Measurements from ENCODE around the gene PRIM1. TPM values are rescaled to one million over a fixed set of nuclear protein-coding genes. Genes with fewer than 3 reads are reported as not detected.
"Not testable (repeated sequence)": the region's sequence is repeated elsewhere in the genome, so short reads cannot be mapped to it uniquely, and the experiment has no call there.

The PRIM1 gene
- total and polyA plus RNA-seq, 2 of the 8 experiments (the other 6 are each of a cell fraction or from before 2014, with no cell fraction given) = 52.4 to 61.9 TPM

DNA sequence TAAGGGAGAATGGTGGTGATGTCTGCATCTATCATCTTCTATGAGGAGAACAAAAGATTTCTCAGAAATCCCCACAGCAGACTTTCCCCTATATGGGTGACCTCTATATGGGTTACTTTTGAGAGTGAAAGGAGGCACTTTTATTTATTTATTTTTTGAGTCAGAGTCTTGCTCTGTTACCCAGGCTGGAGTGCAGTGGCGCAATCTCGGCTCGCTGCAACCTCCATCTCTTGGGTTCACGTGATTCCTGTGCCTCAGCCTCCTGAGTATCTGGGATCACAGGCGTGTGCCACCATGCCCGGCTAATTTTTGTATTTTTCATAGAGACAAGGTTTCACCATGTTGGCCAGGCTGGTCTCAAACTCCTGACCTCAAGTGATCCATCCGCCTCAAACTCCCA is 41.0 kb upstream of the PRIM1 start:
- DNase-seq (ENCODE audit: low read depth in 1 of 2, low spot score in 2 of 2); H3K23ac ChIP-seq (ENCODE audit: insufficient read length); H3K14ac ChIP-seq (ENCODE audit: insufficient read length); H3K56ac ChIP-seq (replicated peaks; ENCODE audit: insufficient read length, low read depth, low read length); H2AFZ ChIP-seq (ENCODE audit: low read length); FAIRE-seq; H2BK5ac ChIP-seq (ENCODE audit: low read depth, low read length); H3K4me1 ChIP-seq (replicated peaks in 1 of 4; ENCODE audit: control insufficient read depth in 3 of 4, insufficient read depth in 4 of 4, low read length in 3 of 4); H4K8ac ChIP-seq (ENCODE audit: extremely low read depth, insufficient read depth, low read length); H2BK120ac ChIP-seq (replicated peaks; ENCODE audit: low read depth, low read length); H3K36me3 ChIP-seq (ENCODE audit: control insufficient read depth in 2 of 4, insufficient read depth in 4 of 4, low read length in 3 of 4); H3K27ac ChIP-seq (ENCODE audit: low read depth, low read length); H3K4ac ChIP-seq (replicated peaks; ENCODE audit: insufficient read length, low read depth, low read length); H3K9me3 ChIP-seq (ENCODE audit: insufficient read depth in 2 of 2, low read depth in 1 of 2, low read length in 1 of 2); H3K27me3 ChIP-seq (replicated peaks in 1 of 4; ENCODE audit: control insufficient read depth in 3 of 4, extremely low read depth in 1 of 4, insufficient read depth in 3 of 4, low read length in 3 of 4); H3K18ac ChIP-seq (ENCODE audit: extremely low read depth, low read length); H3K9ac ChIP-seq (replicated peaks in 1 of 4; ENCODE audit: extremely low read depth in 1 of 4, low read depth in 3 of 4, low read length in 3 of 4); H3K23me2 ChIP-seq (ENCODE audit: low read depth, low read length); H4K91ac ChIP-seq (replicated peaks; ENCODE audit: insufficient read length, low read length); H2BK20ac ChIP-seq (ENCODE audit: low read length); H2BK15ac ChIP-seq (ENCODE audit: low read length); H3K79me1 ChIP-seq (ENCODE audit: low read depth, low read length); H2AK5ac ChIP-seq (ENCODE audit: low read depth, low read length); H2BK12ac ChIP-seq (ENCODE audit: low read depth, low read length); CTCF ChIA-PET (ENCODE audit: partially characterized antibody); H3K79me2 ChIP-seq (ENCODE audit: control insufficient read depth in 1 of 2, insufficient read depth in 2 of 2, low read length in 2 of 2); H3K4me2 ChIP-seq (ENCODE audit: insufficient read depth in 1 of 2, low read depth in 2 of 2, low read length in 2 of 2); H3K4me3 ChIP-seq (ENCODE audit: extremely low read depth in 1 of 4, insufficient read depth in 2 of 4, low read depth in 3 of 4, low read length in 4 of 4); H4K5ac ChIP-seq (ENCODE audit: insufficient read length, low read depth, low read length); H4K20me1 ChIP-seq (replicated peaks in 1 of 2; ENCODE audit: control insufficient read depth in 1 of 2, insufficient read depth in 2 of 2, low read length in 2 of 2); POLR2A ChIA-PET (ENCODE audit: partially characterized antibody): not testable (repeated sequence)
- 95% methylated on average over 7 of the region's 7 CpGs; no CpG with 5 or more reads in 1 of the 2 experiments for WGBS, 2 experiments (ENCODE audit: extremely low coverage in 1 of 2, insufficient coverage in 1 of 2, insufficient read length in 1 of 2, insufficient replicate concordance in 2 of 2, low coverage in 1 of 2, low lambda C conversion rate in 2 of 2, missing lambda C conversion rate in 1 of 2)
